NCI-H2107 treated with DMSO at 0.1 percent for 48 hours (cell line): ENCODE measurements around the gene SMTNL2.
"Not testable (repeated sequence)": the region's sequence is repeated elsewhere in the genome, so short reads cannot be mapped to it uniquely, and the experiment has no call there.

Experiments used
- DNase-seq: peaks from one replicate; lab custom pipeline; 2025; ENCODE audit not compliant: unreplicated experiment; lab: John Stamatoyannopoulos, UW

SMTNL2 gene

GRCh38 chr17:4631431-4631830 is 47.1 kb downstream of the SMTNL2 start:
- no peak for DNase-seq

GRCh38 chr17:4631836-4632580 is 47.7 kb downstream of the SMTNL2 start:
- no peak for DNase-seq

GRCh38 chr17:4632581-4632920 is 48.2 kb downstream of the SMTNL2 start:
- no peak for DNase-seq

GRCh38 chr17:4633643-4634042 is 49.3 kb downstream of the SMTNL2 start:
- no peak for DNase-seq

GRCh38 chr17:4634976-4635375 is 50.6 kb downstream of the SMTNL2 start:
- DNase-seq = no peak

GRCh38 chr17:4635823-4636375 is 51.6 kb downstream of the SMTNL2 start:
- no peak for DNase-seq

GRCh38 chr17:4636474-4637100 is 52.3 kb downstream of the SMTNL2 start:
- DNase-seq = no peak

- not testable (repeated sequence) for DNase-seq
These were observed 54.4 kb downstream of the SMTNL2 start for GRCh38 chr17:4638766-4639165.

GRCh38 chr17:4639301-4640059 is 55.2 kb downstream of the SMTNL2 start:
- not testable (repeated sequence) for DNase-seq

- DNase-seq = not testable (repeated sequence)
These were observed 56.4 kb downstream of the SMTNL2 start for GRCh38 chr17:4640569-4641188.

GRCh38 chr17:4641297-4642195 is 57.2 kb downstream of the SMTNL2 start, which contains the start of gene ALOX15:
Gene ALOX15 (minus strand): TSS chr17:4641678. CDS start chr17:4641651, 27 bp downstream.
- DNase-seq = no peak

GRCh38 chr17:4642286-4642685 is 58.0 kb downstream of the SMTNL2 start:
- no peak for DNase-seq

- no peak for DNase-seq
These were observed 59.3 kb downstream of the SMTNL2 start for GRCh38 chr17:4643676-4644075.

- no peak for DNase-seq
These were observed 61.3 kb downstream of the SMTNL2 start for GRCh38 chr17:4645642-4646041.

- peak; percentile 10 for DNase-seq
These were observed 64.4 kb downstream of the SMTNL2 start for GRCh38 chr17:4648741-4649140.

GRCh38 chr17:4652997-4653396 is 68.7 kb downstream of the SMTNL2 start:
- DNase-seq = no peak

- DNase-seq = not testable (repeated sequence)
These were observed 71.6 kb downstream of the SMTNL2 start for GRCh38 chr17:4655933-4656332.

- no peak for DNase-seq
These were observed 73.3 kb downstream of the SMTNL2 start for GRCh38 chr17:4657678-4658077.
